NCI-H146 (cell line): ENCODE data around the gene TM9SF3.
"Not testable (repeated sequence)": the region's sequence is repeated elsewhere in the genome, so short reads cannot be mapped to it uniquely, and the experiment has no call there.

Experiments
- DNase-seq: peaks from one replicate; lab custom pipeline; 2025; lab: John Stamatoyannopoulos, UW

Gene TM9SF3

DNA sequence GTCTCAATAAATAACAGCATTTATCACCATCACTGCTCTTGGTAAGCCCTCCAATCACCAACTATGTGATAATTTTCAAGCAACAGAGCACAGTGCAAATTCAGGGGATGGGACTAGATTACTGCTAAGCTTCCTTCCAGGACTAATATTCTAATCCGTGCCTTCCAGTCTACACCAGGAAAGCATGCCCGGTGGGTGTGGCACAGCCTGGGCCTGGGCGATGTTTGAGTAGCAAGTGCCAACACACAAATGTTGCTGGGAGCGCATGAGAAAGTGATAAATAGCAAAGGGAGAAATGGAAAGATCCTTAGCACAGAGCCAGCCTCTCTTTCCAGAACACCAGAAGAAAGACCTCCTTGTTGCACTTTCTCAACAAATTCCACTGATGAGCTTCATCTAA is 13.5 kb upstream of the TM9SF3 start:
- no peak for DNase-seq

DNA sequence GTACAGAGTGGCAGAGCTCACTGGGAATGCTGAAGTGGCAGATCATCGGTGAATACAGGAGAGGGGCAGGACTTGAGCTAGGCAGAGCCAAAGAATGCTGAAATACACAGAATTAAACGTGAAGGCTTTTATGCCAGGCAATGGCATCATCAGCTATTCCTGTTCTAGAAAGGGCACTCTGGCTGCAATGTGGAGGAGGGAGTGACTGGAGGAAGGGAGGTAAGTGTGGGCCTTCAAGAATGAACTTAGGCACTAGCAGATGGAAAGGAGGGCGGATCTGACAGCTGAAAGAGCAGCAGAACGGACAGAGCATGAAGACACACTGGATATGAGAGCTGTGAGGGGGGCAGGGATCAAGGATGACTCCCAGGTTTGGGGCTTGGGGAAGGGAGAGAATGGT is 12.0 kb upstream of the TM9SF3 start:
- no peak for DNase-seq

DNA sequence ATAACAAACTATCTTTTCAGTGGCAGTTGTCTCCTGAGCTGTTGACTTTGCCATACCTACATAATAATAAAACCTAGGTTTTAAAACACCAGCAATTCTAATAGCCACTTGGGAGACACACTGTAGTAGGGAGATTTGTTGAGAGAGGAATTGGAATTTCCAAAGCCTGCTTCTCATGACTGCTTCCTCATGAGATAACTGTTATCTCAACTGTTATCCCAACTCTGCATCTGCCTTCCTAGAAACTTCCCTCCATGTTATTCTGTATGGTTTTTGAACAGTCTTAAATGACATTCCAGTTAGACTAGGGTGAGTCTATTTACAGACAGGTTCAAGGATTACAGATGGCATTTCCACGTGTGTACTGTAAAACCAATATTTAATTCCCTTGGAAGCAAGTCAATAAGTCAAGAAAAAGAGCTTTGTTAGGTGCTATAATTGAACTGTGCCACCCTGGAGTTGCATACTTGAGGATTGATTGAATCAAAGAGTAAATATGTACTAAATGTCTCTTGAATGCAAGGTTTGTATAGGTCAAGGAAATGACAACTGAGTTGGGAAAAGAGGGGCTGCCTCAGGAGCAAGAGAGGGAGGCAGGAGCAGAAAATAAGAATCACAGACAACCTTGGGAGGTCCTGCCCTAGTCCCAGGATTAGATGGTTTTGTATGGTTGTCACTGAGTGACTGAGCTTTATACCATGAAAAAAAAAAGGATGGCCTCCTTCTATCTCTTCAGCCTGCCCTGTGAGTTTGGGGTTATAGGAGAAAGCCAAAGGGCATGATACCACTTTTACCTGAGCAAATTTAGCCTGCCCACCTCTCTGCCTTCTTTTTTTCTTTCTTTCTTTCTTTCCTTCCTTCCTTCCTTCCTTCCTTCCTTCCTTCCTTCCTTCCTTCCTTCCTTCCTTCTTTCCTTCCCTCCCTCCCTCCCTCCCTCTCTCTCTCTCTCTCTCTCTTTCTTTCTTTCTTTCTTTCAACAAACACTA is 9.9 kb upstream of the TM9SF3 start:
- DNase-seq: no peak

DNA sequence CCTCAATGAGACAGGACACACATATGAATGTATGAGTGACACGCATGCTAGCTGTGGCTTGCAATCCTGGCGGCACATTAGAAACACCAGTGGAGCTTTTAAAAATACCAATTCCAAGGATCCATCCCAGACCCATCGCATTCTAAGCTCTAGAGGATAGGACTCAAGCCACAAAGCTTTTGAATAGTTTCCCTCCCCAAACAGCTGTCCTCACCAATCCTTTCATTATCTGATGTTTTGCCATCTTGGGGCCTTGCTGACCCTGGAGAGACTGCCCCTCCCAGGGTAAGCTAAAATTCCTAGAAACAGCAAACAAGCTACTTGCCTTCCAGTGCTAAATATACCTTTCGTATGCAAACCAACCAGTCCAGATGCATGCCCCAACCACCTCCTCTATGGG is 8.9 kb upstream of the TM9SF3 start:
- DNase-seq: no peak

DNA sequence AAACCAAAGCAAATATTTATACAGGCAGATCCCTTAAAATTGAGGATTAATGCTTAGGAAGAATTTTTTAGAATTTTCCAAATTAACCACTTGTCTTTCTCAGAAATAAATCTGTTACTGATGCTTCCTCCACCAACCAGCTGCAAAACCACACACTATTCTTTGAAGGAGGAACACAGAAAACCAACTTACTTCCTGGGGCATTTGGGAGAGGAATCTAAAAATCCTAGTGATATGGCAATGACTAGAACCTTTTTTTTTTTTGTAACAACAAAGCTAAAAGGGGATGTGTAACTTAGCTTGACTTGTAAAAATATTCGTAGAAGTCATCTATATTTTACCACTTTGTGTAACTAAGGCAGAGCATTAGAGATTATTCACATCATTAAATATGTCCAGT is 5.1 kb upstream of the TM9SF3 start:
- no peak for DNase-seq

DNA sequence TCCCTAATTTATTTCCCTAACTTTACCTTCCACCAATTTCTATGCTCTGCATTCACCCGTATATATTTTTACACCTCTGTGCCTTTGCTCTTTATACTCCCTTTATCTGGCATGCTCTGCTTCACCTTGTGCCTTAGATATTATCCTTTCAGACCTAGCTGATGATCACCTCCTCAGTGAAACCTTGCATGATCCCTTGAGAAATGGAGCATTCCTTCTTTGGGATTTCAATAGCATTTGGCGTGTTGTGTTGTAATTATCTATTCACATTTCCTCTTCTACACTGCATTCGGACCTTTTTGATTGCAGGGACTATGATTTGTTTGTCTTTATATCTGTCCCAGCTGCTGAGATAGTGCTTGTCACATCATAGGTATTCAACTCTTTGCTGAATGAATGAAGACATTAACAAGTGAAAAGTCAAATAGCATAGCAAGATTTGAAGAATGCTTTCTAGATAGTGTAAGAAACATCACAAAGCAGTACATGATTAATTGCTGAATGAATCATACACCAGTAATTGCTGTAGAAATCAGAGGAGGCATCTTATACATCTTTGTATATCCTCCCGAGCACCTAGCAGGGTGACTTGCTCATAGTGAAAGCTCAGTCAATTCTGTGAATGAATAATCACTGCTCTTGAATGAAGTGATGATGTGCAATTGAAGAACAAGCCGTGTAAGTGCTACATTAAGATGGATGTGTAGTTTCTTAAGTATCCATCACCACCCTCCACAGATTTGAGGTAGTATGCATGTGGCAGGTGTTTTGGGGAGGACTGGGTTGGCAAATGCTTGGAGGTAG is 2.0 kb upstream of the TM9SF3 start:
- DNase-seq: no peak

DNA sequence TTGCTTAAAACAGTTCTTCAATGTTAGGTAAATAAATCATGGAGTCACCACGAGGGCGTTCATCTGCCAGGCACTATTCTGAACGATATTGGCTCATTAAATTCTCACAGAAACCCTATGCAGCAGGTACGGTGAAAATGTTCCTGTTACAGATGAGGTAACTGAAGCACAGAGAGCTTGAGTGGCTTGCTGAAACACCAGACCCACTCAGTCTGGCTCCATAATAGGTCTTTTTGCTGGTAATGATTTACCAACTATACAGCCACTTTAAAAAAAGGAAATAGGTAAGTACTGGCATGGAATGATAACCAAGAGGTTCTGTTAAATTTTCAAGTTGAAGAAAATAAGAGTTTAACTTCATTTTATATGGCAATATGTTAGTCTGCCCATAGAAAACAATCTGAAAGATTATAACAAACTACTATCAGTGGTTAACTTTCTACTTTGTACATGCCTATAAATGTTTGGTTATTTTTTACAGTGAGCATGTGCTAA is 1.3 kb upstream of the TM9SF3 start:
- peak; percentile 33 for DNase-seq

DNA sequence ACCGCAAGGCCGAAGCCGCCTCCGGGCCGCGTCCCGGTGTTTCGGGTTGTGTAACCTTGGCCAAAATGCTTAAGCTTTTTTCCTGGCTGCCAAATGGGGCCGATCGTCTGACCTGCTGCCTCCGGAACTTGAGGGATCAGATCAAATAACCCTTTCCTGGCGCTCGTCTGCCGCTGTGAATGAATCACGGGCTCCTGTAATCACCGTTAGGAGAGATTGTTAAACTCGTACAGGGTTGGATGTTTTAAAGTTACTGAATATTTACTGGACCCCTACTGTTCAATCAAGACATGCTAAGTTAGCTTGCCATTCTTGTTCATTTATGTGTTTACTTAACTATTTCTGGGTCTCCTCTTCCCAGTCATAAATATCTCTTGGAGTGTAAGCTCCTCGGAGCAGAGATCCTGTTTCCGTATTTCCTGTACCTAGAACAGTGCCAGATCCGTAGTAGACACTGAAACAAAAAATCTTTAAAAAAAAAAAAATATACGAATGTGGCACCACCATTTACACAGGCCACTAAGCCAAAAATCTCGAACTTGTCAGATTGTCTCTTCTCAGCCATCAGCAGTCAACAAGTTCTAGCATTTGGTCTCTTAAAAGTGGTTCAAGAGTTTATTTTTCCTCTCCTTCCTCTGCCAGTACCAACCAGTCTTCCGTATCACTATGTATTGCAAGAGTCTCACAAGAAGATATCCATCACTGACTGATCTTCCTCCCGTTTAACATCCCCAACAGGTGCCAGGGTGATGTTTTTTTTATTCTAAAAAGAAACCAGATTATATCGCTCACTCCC is 650 bp upstream of the TM9SF3 start:
- DNase-seq: peak; percentile 73

DNA sequence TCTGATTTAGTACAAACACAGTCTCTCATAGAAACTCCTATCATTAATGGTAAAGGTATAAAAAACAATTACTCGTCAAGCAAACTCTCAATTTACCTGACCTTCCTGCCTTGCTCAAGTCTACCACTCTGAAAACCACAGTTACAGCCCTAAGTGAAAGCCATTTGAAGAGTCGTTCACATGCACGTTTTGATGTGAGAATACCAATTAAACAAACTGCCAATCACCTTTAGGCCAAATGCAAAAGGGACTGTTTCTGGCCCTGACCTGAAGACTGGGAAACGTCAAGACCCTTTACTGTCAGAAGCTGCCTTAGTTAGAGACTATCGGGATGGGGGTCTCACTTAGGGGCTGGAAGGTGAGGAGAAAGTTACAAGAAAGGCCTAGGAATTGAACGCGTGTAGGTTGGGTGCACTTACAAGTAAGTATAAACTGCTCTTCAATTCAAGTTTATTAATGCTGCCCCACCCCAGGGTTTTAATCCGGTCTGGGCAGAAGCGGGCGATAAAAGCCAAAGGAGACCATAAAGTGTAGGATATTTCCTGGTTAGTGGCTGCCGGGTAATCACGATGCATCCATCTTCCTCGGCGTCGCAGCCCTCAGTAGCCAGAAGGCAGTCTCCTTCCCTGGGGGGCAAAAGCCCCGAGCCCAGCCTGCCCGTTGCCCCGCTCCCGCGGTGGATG is 935 bp downstream of the TM9SF3 start:
- DNase-seq: no peak

DNA sequence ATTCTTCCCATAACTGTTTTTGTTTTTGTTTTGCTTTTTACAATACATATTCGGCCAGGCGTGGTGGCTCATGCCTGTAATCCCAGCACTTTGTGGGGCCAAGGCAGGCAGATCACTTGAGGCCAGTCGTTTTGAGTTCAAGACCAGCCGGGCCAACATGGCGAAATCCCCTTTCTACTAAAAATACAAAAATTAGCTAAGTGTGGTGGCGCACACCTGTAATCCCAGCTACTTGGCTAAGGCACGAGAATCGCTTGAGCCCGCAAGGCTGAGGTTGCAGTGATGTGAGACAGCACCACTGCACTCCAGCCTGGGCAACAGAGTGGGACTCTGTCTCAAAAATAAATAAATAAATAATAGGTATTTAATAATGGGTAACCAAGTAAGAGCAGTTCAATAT is 2.3 kb downstream of the TM9SF3 start:
- no peak for DNase-seq

DNA sequence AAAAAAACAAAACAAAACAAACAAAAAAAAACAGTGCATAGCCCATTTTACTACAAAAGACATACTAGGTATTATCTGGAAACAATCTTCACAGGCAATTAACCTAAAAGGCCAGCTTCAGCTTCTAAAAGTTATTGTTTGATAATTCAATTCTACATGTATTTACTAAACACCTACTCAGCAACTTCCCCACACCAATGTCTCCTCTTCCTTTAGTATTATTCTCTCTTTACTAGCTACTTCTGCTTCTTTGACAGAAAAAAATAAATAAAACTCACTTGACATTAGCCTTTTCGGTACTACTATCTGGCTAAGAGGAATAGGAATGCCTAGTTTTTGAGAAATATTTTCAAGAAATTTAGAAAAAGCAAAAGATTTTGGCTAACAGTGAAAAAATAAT is 2.8 kb downstream of the TM9SF3 start:
- no peak for DNase-seq

DNA sequence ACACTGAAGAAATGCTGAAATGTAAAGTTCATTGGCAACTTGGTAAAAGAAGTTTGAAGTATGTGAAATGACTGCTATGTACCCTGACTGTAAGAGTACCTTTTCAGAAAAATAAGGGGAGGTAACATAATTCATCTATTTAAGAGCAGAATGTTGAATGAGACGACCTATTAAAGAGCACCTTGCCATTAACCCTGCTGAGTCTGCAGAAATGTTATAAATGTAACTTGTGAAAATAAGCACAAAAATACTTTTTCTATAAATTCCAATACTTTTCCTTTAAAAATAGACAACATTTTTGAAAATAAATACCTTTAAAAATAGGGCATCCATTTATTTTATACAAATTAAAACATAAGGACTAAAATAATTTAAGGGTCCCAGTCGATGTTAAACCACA is 7.7 kb downstream of the TM9SF3 start:
- no peak for DNase-seq

DNA sequence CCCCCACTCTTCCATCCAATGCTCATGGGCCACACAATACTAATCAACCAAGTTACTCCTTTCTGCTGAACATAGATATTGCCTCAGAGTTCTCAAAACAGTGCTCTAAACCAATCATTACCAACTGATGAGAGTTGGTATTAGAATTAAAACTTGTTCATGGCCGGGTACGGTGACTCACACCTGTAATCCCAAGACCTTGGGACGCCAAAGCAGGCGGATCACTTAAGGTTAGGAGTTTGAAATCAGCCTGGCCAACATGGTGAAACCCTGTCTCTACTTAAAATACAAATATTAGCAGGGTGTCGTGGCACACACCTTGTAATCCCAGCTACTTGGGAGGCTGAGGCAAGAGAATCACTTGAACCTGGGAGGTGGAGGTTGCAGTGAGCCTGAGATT is 8.2 kb downstream of the TM9SF3 start:
- no peak for DNase-seq

DNA sequence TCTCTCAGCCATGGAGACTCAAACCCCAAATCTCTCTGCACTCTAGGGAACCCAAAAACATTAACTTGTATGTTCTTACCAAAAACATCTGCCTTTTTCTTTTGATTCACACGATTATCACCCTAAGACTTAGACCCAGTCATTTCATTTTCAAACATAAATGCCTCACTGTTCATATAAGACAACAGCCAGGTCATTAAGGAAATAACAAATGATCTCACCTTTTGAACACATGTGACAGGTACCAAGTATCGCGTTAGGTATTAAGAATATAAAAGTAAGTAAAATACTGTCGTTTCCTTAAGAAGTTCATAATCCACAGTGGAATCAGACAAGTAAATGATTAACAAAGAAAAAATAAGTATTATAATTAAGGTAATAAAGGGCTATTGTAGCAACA is 8.8 kb downstream of the TM9SF3 start:
- DNase-seq: no peak

DNA sequence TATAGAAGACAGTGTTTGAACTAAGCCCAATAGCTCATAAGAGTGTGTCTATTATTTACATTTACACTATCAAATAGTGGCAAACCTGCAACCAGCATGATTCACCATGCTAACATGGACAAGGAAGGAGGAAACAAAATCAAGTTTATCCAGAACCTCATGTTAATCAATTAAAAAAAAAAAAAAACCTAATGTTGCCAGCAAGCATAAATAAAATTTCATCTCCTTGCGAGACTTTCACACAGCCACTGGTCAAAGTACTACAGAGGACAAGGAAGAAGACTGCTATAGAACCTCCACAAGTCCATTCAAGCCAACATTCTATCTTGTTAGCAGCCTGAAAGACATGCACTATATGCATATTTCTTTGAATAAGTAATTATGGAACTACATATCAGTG is 9.7 kb downstream of the TM9SF3 start:
- DNase-seq: no peak

DNA sequence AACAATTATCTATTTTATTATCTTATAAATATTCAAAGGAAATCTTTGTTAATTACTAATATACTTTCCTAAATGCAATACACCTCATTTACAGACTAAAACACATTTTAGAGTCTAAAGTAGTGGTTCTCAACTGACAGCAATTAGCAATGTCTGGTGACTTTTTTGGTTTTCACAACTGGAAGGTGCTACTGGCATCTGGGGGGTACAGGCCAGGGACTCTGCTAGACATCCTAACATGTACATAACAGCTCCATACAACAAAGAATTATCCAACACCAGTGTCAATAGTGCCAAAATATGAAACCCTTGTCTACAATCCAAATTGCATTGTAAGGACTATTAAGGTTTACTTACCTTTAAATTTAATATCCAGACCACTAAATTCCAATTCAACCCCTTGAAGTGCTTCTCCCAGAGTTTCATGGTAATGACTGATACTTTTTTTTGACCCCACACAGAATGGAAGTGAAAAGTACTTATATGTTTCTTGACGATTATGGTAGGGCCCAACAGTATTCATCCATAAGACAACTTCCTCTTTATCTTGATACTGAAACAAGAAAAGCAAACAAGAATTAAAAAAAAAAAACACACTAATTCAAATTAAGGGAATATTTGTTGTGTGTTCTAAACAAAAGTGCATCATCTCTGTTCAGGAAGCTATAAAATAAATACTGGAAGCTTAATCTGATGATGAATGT is 10.4 kb downstream of the TM9SF3 start:
- no peak for DNase-seq

DNA sequence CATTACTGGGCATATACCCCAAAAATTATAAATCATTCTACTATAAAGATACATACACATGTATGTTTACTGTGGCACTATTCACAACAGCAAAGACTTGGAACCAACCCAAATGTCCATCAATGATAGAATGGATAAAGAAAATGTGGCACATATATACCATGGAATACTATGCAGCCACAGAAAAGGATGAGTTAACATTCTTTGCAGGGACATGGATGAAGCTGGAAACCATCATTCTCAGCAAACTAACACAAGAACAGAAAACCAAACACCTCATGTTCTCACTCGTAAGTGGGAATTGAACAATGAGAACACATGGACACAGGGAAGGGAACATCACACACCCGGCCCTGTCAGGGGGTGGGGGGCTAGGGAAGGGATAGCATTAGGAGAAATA is 12.2 kb downstream of the TM9SF3 start:
- not testable (repeated sequence) for DNase-seq

DNA sequence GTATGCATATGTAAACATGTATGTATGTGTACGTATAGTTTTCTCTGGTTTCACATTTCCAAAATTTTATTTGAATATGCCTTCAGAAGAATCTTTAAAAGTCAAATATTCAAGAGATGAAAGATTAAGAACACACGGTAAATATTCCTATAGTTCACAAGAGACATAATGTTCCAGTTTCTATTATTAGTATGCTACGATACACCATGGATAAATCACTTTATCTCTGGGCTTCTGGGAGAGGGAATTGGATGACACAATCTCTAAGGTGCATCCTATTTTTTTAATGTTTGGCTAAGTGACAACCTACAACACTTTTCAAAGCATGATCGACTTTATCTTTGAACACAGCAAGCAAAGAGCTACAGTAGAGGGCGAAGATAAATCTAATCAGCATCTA is 13.8 kb downstream of the TM9SF3 start:
- DNase-seq: no peak

DNA sequence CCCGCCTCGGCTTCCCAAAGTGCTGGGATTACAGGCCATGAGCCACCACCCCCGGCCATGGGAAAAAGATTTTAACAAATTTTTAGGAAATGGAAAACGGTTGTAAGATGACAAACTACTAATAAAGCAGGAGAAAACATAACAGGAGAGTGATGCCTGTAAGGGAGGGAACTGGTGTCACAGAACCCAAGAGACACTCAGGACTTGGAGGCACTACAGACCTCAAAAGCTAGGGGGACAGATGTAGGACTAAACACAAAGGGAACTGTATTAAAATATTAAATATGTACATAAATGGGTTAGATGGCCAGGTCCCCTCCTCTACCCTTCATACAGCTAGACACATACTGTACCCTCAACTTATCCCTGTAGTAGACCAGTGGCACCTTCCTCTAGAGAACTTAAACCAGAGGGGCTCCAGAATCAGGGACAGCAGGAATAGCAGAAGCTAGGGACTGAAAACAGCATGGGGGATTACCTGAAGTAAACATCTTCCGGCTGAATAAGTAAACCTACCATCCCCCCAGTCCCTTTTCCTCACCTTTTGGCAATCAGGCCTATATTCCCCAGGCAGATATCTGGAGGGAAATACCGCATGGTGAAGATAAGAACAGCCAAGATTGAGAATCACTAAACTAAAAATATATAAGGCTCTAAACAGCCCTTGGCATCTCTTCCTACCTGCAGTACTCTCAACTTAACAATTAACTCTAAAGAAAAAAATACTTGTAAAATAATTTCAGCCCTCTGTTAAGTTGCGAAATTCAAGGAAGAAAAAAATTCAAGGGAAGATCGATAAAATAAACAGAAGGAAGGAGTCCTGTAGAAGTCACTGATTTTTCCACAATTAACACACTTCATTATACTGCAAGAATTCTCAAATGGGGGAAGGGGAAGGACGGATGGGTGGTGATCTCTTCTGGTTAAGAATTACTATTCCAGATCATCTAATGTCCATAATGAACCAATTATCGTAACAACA is 15.5 kb downstream of the TM9SF3 start:
- DNase-seq: no peak

DNA sequence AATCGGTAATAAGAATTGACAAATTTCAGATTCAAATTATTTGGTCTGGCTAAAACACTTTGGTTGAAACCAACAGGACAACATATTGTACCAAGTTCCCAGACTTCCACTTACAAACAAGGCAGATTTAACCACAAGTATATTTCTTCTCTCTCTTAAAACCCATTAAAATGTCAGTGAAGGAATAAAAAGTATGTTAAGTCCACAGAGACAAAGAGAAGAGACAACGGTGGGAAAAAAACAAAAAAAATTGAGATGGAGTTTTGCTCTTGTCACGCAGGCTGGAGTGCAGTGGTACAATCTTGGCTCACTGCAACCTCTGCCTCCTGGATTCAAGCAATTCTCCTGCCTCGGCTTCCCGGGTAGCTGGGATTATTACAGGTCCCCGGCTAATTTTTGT is 16.3 kb downstream of the TM9SF3 start:
- DNase-seq: no peak
